A549 (cell line): Measurements from ENCODE around the gene ZNF540.
A peak's percentile ranks its signal among the peaks of the same experiment; 100 is the strongest.

Experiments used
- CBX8 ChIP-seq: fragments of 200-600 bp; sonication (generic); IDR thresholded peaks from 2 replicates; pipeline ENCODE4 v1.6.1; 2016
- CEBPB ChIP-seq, 2 experiments: fragments of >200 bp in 1 of 2; sonication (Bioruptor Twin) in 1 of 2; formaldehyde crosslinking in 1 of 2; IDR thresholded peaks; 2 replicates each; pipeline ENCODE4 v1.6.1; 2012 to 2016
- EP300 ChIP-seq, 2 experiments: fragments of >200 bp; sonication (Bioruptor Twin); formaldehyde crosslinking; IDR thresholded peaks; 2 replicates in 1 of 2; 3 replicates in 1 of 2; pipeline ENCODE4 v1.6.1; 2016 to 2017
- MYC ChIP-seq: IDR thresholded peaks from 2 replicates; pipeline ENCODE4 v1.6.1; 2012; ENCODE audit warnings: mild to moderate bottlenecking, inconsistent platforms, low read length, improper control_type of control experiment, borderline replicate concordance
- POLR2A ChIP-seq: IDR thresholded peaks from 2 replicates; pipeline ENCODE4 v1.6.1; 2012; ENCODE audit warnings: mild to moderate bottlenecking, low read length
- POLR2AphosphoS2 ChIP-seq: conservative IDR thresholded peaks from 2 replicates; pipeline ENCODE4 v1.6.1; 2012; ENCODE audit warnings: low read length, improper control_type of control experiment, inconsistent platforms
- REST ChIP-seq: fragments of 200-600 bp; sonication (generic); IDR thresholded peaks from 2 replicates; pipeline ENCODE4 v1.6.1; 2016; ENCODE audit warnings: antibody characterized with exemption, mild to moderate bottlenecking, moderate library complexity
- RFX5 ChIP-seq: fragments of 450-650 bp; IDR thresholded peaks from 2 replicates; pipeline ENCODE4 v1.7.1; 2014; ENCODE audit warnings: antibody characterized with exemption, mild to moderate bottlenecking, moderate library complexity
- TF ChIP-seq, protein P1 (sequence below): fragments of >200 bp; sonication (Bioruptor Twin); formaldehyde crosslinking; IDR thresholded peaks from 3 replicates; pipeline ENCODE4 v1.5.1; 2016

- TF ChIP-seq CEBPB (IDR thresholded peaks at IDR 0.05) (no peak), EP300 (IDR thresholded peaks at IDR 0.05) (no peak), POLR2A (peak; percentile 39; the same call in 1 of the 2 replicates), MYC (no peak), CBX8 (no peak), REST (no peak), RFX5 (no peak), POLR2AphosphoS2 (no peak)
- TF ChIP-seq, protein P1, sequence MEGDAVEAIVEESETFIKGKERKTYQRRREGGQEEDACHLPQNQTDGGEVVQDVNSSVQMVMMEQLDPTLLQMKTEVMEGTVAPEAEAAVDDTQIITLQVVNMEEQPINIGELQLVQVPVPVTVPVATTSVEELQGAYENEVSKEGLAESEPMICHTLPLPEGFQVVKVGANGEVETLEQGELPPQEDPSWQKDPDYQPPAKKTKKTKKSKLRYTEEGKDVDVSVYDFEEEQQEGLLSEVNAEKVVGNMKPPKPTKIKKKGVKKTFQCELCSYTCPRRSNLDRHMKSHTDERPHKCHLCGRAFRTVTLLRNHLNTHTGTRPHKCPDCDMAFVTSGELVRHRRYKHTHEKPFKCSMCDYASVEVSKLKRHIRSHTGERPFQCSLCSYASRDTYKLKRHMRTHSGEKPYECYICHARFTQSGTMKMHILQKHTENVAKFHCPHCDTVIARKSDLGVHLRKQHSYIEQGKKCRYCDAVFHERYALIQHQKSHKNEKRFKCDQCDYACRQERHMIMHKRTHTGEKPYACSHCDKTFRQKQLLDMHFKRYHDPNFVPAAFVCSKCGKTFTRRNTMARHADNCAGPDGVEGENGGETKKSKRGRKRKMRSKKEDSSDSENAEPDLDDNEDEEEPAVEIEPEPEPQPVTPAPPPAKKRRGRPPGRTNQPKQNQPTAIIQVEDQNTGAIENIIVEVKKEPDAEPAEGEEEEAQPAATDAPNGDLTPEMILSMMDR: no peak
Observed at GRCh38 chr19:37594982-37595382, 306 bp downstream of the ZNF540 start.
